Astrocyte (in vitro differentiated cells and primary cell): ENCODE measurements around the gene MS4A14. TPM values are rescaled to one million over a fixed set of nuclear protein-coding genes. Genes with fewer than 3 reads are reported as not detected.

Experiments
- DNase-seq: peaks from one replicate; pipeline ENCODE4 v3.0.0-alpha.2; 2010; ENCODE audit warnings: low read depth
- FAIRE-seq: peaks from 2 replicates; lab custom pipeline; 2011; peaks lifted over from hg19 to GRCh38; lab: Jason Lieb, UNC
- H2AFZ ChIP-seq: 2 replicates; pipeline ENCODE4 v1.6.0; 2012; ENCODE audit warnings: low read depth, low read length, inconsistent platforms
- H3K27ac ChIP-seq: 2 replicates; pipeline ENCODE4 v1.5.1; 2011; ENCODE audit warnings: low read depth, low read length, inconsistent platforms
- H3K27me3 ChIP-seq: 2 replicates; pipeline ENCODE4 v1.6.0; 2011; ENCODE audit warnings: low read length, inconsistent platforms; ENCODE audit not compliant: insufficient read depth
- H3K36me3 ChIP-seq: 2 replicates; pipeline ENCODE4 v1.5.1; 2011; ENCODE audit warnings: low read length, inconsistent platforms; ENCODE audit not compliant: insufficient read depth
- H3K4me1 ChIP-seq: 2 replicates; pipeline ENCODE4 v1.5.1; 2011; ENCODE audit warnings: low read length, inconsistent platforms; ENCODE audit not compliant: insufficient read depth
- H3K4me2 ChIP-seq: 2 replicates; pipeline ENCODE4 v1.6.0; 2012; ENCODE audit warnings: low read length, inconsistent platforms
- H3K4me3 ChIP-seq: 2 replicates; pipeline ENCODE4 v1.5.1; 2011; ENCODE audit warnings: low read depth, mild to moderate bottlenecking, low read length, inconsistent platforms; ENCODE audit not compliant: insufficient read depth
- H3K79me2 ChIP-seq: 2 replicates; pipeline ENCODE4 v1.6.0; 2012; ENCODE audit warnings: mild to moderate bottlenecking, low read length, inconsistent platforms; ENCODE audit not compliant: insufficient read depth
- H3K9ac ChIP-seq: 2 replicates; pipeline ENCODE4 v1.6.0; 2012; ENCODE audit warnings: mild to moderate bottlenecking, low read length, inconsistent platforms
- H3K9me3 ChIP-seq: 2 replicates; pipeline ENCODE4 v1.5.1; 2012; ENCODE audit warnings: low read depth, mild to moderate bottlenecking, low read length, inconsistent platforms; ENCODE audit not compliant: insufficient read depth
- H4K20me1 ChIP-seq: 2 replicates; pipeline ENCODE4 v1.6.0; 2012; ENCODE audit warnings: low read length, inconsistent platforms; ENCODE audit not compliant: insufficient read depth
- H3K27ac Mint-ChIP-seq: one replicate; pipeline ENCODE4 v1.8.0; 2021; ENCODE audit warnings: mild to moderate bottlenecking, mixed read lengths; ENCODE audit not compliant: unreplicated experiment
- H3K27me3 Mint-ChIP-seq: one replicate; pipeline ENCODE4 v1.8.0; 2021; ENCODE audit warnings: low read depth, mixed read lengths; ENCODE audit not compliant: unreplicated experiment
- H3K36me3 Mint-ChIP-seq: one replicate; pipeline ENCODE4 v1.8.0; 2021; ENCODE audit warnings: low read depth, mixed read lengths; ENCODE audit not compliant: unreplicated experiment
- H3K4me1 Mint-ChIP-seq: one replicate; pipeline ENCODE4 v1.8.0; 2021; ENCODE audit warnings: low read depth, mixed read lengths; ENCODE audit not compliant: unreplicated experiment
- H3K4me3 Mint-ChIP-seq: one replicate; pipeline ENCODE4 v1.8.0; 2021; ENCODE audit warnings: mild to moderate bottlenecking, moderate library complexity, mixed read lengths; ENCODE audit not compliant: unreplicated experiment
- H3K9me3 Mint-ChIP-seq: one replicate; pipeline ENCODE4 v1.8.0; 2021; ENCODE audit warnings: mild to moderate bottlenecking, mixed read lengths; ENCODE audit not compliant: unreplicated experiment
- CTCF ChIP-seq: IDR thresholded peaks from 2 replicates; pipeline ENCODE4 v1.5.1; 2011; ENCODE audit warnings: low read depth, mild to moderate bottlenecking, inconsistent platforms, low read length, moderate library complexity; ENCODE audit not compliant: insufficient read depth
- EZH2 ChIP-seq: IDR thresholded peaks from 2 replicates; pipeline ENCODE4 v1.6.1; 2012; ENCODE audit warnings: mild to moderate bottlenecking, low read length, inconsistent platforms; ENCODE audit not compliant: insufficient read depth
- total RNA-seq: library from RNA; stranded (reverse); gene quantifications from 2 replicates; pipeline ENCODE4 v1.2.1, GENCODE V29; 2021

MS4A14 gene
- total RNA-seq, 1 donor from 2014 or later, result not detected

GRCh38 chr11:60372767-60373166 lies 23.5 kb upstream of the MS4A14 start:
- no peak overlapping the region for H3K9ac ChIP-seq
- no peaks in the 10 kb centered on the region for H3K27me3 ChIP-seq
- H3K36me3 Mint-ChIP-seq, result no peaks in the 10 kb centered on the region
- TF ChIP-seq CTCF (no peak), EZH2 (no peak)
- DNase-seq, result no peak
- no peak overlapping the region for H3K4me3 ChIP-seq
- H4K20me1 ChIP-seq, result no peaks in the 10 kb centered on the region
- H3K4me3 Mint-ChIP-seq, result no peak overlapping the region
- peaks cover 6% of the 10 kb centered on the region for H3K9me3 Mint-ChIP-seq
- no peak overlapping the region for H3K4me2 ChIP-seq
- no peaks in the 10 kb centered on the region for H3K9me3 ChIP-seq
- no peaks in the 10 kb centered on the region for H3K79me2 ChIP-seq
- H3K27ac ChIP-seq, result no peak overlapping the region
- peaks cover 9% of the 10 kb centered on the region for H3K4me1 Mint-ChIP-seq
- H3K27me3 Mint-ChIP-seq, result no peaks in the 10 kb centered on the region
- no peak for FAIRE-seq
- no peak overlapping the region for H2AFZ ChIP-seq
- no peaks in the 10 kb centered on the region for H3K36me3 ChIP-seq
- H3K4me1 ChIP-seq, result no peaks in the 10 kb centered on the region
- no peak overlapping the region for H3K27ac Mint-ChIP-seq

- Histone ChIP-seq H3K27me3 (no peaks in the 10 kb centered on the region), H2AFZ (no peak overlapping the region), H3K4me2 (no peak overlapping the region), H3K27ac (no peak overlapping the region), H3K4me3 (no peak overlapping the region), H4K20me1 (no peaks in the 10 kb centered on the region), H3K4me1 (no peaks in the 10 kb centered on the region), H3K79me2 (no peaks in the 10 kb centered on the region), H3K9ac (no peak overlapping the region), H3K36me3 (no peaks in the 10 kb centered on the region), H3K9me3 (no peaks in the 10 kb centered on the region)
- H3K27me3 Mint-ChIP-seq, result no peaks in the 10 kb centered on the region
- no peak overlapping the region for H3K4me3 Mint-ChIP-seq
- no peak for FAIRE-seq
- DNase-seq, result no peak
- no peak overlapping the region for H3K27ac Mint-ChIP-seq
- no peak for TF ChIP-seq EZH2
- no peak for TF ChIP-seq CTCF
- peaks cover 3% of the 10 kb centered on the region for H3K9me3 Mint-ChIP-seq
- H3K36me3 Mint-ChIP-seq, result no peaks in the 10 kb centered on the region
- peaks cover 9% of the 10 kb centered on the region for H3K4me1 Mint-ChIP-seq
Measured at GRCh38 chr11:60375316-60375715, 20.9 kb upstream of the MS4A14 start.

GRCh38 chr11:60376601-60377000 lies 19.7 kb upstream of the MS4A14 start:
- H3K4me1 ChIP-seq, result no peaks in the 10 kb centered on the region
- no peaks in the 10 kb centered on the region for H3K27me3 ChIP-seq
- H3K27ac ChIP-seq, result no peak overlapping the region
- no peak overlapping the region for H2AFZ ChIP-seq
- DNase-seq (no peak), FAIRE-seq (no peak)
- Mint-ChIP-seq H3K4me3 (no peak overlapping the region), H3K4me1 (peaks cover 2% of the 10 kb centered on the region), H3K9me3 (peaks cover 3% of the 10 kb centered on the region), H3K36me3 (no peaks in the 10 kb centered on the region), H3K27ac (no peak overlapping the region), H3K27me3 (peaks cover 5% of the 10 kb centered on the region)
- no peak overlapping the region for H3K4me3 ChIP-seq
- H3K9me3 ChIP-seq, result no peaks in the 10 kb centered on the region
- H3K79me2 ChIP-seq, result no peaks in the 10 kb centered on the region
- H3K9ac ChIP-seq, result no peak overlapping the region
- H4K20me1 ChIP-seq, result no peaks in the 10 kb centered on the region
- TF ChIP-seq EZH2 (no peak), CTCF (no peak)
- no peaks in the 10 kb centered on the region for H3K36me3 ChIP-seq
- H3K4me2 ChIP-seq, result no peak overlapping the region
